Endothelial cell of umbilical vein (primary cell): Measurements from ENCODE around the gene SPSB1.

ENCODE experiments used
- CTCF ChIP-seq, 2 donors: IDR thresholded peaks; 1 replicate in 1 of 2; 2 replicates in 1 of 2; pipeline ENCODE4 v1.5.1; 2011; ENCODE audit warnings: low read length in 2 of 2, mild to moderate bottlenecking in 2 of 2, moderate library complexity in 2 of 2, control low read depth in 1 of 2, inconsistent platforms in 1 of 2, low read depth in 1 of 2; ENCODE audit not compliant: insufficient read depth in 1 of 2; ENCODE audit errors: extremely low read depth in 1 of 2
- EZH2 ChIP-seq: IDR thresholded peaks from 2 replicates; pipeline ENCODE4 v1.6.1; 2012; ENCODE audit warnings: borderline replicate concordance, low read depth, mild to moderate bottlenecking, moderate library complexity, low read length, inconsistent platforms; ENCODE audit not compliant: severe bottlenecking
- FOS ChIP-seq: IDR thresholded peaks from 2 replicates; pipeline ENCODE4 v1.6.1; 2011; ENCODE audit warnings: mild to moderate bottlenecking, low read length, moderate library complexity, borderline replicate concordance; ENCODE audit not compliant: insufficient read depth
- JUN ChIP-seq: IDR thresholded peaks from 2 replicates; pipeline ENCODE4 v1.6.1; 2011; ENCODE audit warnings: borderline replicate concordance, low read depth; ENCODE audit not compliant: insufficient read length, insufficient read depth
- MAX ChIP-seq: IDR thresholded peaks from 2 replicates; pipeline ENCODE4 v1.6.1; 2011; ENCODE audit not compliant: insufficient read depth, insufficient read length
- POLR2A ChIP-seq: IDR thresholded peaks from 2 replicates; pipeline ENCODE4 v1.6.1; 2012; ENCODE audit warnings: low read depth, mild to moderate bottlenecking, control low read depth, low read length
- POLR2AphosphoS5 ChIP-seq: IDR thresholded peaks from 2 replicates; pipeline ENCODE4 v1.6.1; 2012; ENCODE audit warnings: low read depth, mild to moderate bottlenecking, control low read depth, low read length, moderate library complexity; ENCODE audit not compliant: insufficient read depth

DNA sequence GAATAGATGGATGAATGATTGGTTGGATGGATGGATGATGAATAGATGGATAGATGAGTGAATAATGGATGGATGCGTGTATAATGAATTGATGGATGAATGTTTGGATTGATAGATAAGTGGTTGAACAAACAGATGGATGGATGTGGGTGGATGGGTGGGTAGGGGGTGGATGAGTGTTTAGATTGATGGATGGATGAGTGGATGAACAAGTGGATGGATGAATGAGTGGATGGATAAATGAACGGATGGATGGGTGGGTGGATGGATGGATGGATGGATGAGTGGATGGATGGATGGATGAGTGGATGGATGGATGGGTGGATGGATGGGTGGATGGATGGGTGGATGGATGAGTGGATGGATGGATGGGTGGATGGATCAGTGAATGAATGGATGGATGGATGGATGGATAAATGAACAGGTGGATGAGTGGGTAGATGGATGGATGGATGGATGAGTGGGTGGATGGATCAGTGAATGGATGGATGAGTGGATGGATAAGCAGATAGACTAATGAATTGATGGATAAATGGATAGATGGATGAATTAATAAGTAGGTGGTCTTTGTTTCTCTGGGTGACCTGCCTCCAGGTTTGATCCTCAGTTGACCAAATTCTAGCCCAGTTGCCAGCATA is 64.3 kb downstream of the SPSB1 start:
- TF ChIP-seq CTCF (IDR thresholded peaks at IDR 0.05; ENCODE audit: extremely low read depth in 1 of 2, insufficient read depth in 1 of 2, low read depth in 1 of 2, low read length in 2 of 2) = no peak
- TF ChIP-seq POLR2AphosphoS5 = no peak
- TF ChIP-seq EZH2 = no peak
- TF ChIP-seq POLR2A = no peak
- no peak for TF ChIP-seq MAX
- no peak for TF ChIP-seq FOS
- no peak for TF ChIP-seq JUN
